ENCODE data around the gene AKAP13. TPM values are rescaled to one million over a fixed set of nuclear protein-coding genes. Genes with fewer than 3 reads are reported as not detected.

AKAP13 gene
- total RNA-seq, 4 donors from 2014 or later, result 57.3 to 178 (median 81.5) TPM

GRCh38 chr15:85444122-85444745 is 63.8 kb downstream of the AKAP13 start:
- no peak for TF ChIP-seq CTCF (IDR thresholded peaks at IDR 0.05)
- TF ChIP-seq POLR2A (IDR thresholded peaks at IDR 0.05), result no peak
- H3K36me3 ChIP-seq, result no peaks in the 10 kb centered on the region
- 22 to 39% methylated on average over 3 of the region's 3 CpGs for WGBS, 2 donors
- intact Hi-C loops (cut with DNase I), result no loop called here
- no peak for DNase-seq
- H3K27me3 ChIP-seq, result no peaks in the 10 kb centered on the region
- H3K4me3 ChIP-seq, result no peak overlapping the region
- peaks cover 11 to 53% (median 30%) of the 10 kb centered on the region in 3 donors for H3K4me1 ChIP-seq
- no peaks in the 10 kb centered on the region for H3K9me3 ChIP-seq
- peak overlapping the region in 3 of 4 donors; percentile 2 to 53 (median 36) for H3K27ac ChIP-seq

- H3K27ac ChIP-seq, result no peak overlapping the region
- no peak for TF ChIP-seq POLR2A (IDR thresholded peaks at IDR 0.05)
- TF ChIP-seq CTCF (IDR thresholded peaks at IDR 0.05), result no peak
- intact Hi-C loops (cut with DNase I), result no loop called here
- 90 to 100% methylated on average over 1 of the region's 1 CpG for WGBS, 2 donors
- peaks cover 0 to 6% (median 2%) of the 10 kb centered on the region in 3 donors for H3K9me3 ChIP-seq
- peaks cover 11 to 45% (median 30%) of the 10 kb centered on the region in 3 donors for H3K4me1 ChIP-seq
- no peaks in the 10 kb centered on the region for H3K36me3 ChIP-seq
- no peak for DNase-seq
- H3K27me3 ChIP-seq, result no peaks in the 10 kb centered on the region
- H3K4me3 ChIP-seq, result no peak overlapping the region
These were observed 65.0 kb downstream of the AKAP13 start for GRCh38 chr15:85445361-85445760.

GRCh38 chr15:85451099-85451700 is 70.8 kb downstream of the AKAP13 start:
- WGBS, 2 donors, result 95 to 98% methylated on average over 3 of the region's 3 CpGs
- intact Hi-C loops (cut with DNase I), result no loop called here

GRCh38 chr15:85452436-85452835 is 72.0 kb downstream of the AKAP13 start:
- no peak for TF ChIP-seq CTCF (IDR thresholded peaks at IDR 0.05)
- TF ChIP-seq POLR2A (IDR thresholded peaks at IDR 0.05), result no peak
- no peak overlapping the region for H3K4me3 ChIP-seq
- WGBS, 2 donors, result 79 to 93% methylated on average over 1 of the region's 1 CpG
- no peak overlapping the region for H3K27ac ChIP-seq
- intact Hi-C loops (cut with DNase I), result no loop called here
- H3K27me3 ChIP-seq, result no peaks in the 10 kb centered on the region
- H3K36me3 ChIP-seq, result no peaks in the 10 kb centered on the region
- DNase-seq, result no peak
- H3K9me3 ChIP-seq, result peaks cover 0 to 12% (median 6%) of the 10 kb centered on the region in 3 donors
- peaks cover 3 to 33% (median 4%) of the 10 kb centered on the region in 3 donors for H3K4me1 ChIP-seq

More at GRCh38 chr15:85451099-85451700, 70.8 kb downstream of the AKAP13 start:
- Histone ChIP-seq H3K36me3 (no peaks in the 10 kb centered on the region), H3K9me3 (peaks cover 0 to 12% (median 6%) of the 10 kb centered on the region in 3 donors), H3K4me3 (no peak overlapping the region), H3K27ac (no peak overlapping the region), H3K4me1 (peaks cover 0 to 21% (median 0%) of the 10 kb centered on the region in 3 donors), H3K27me3 (no peaks in the 10 kb centered on the region)
- TF ChIP-seq CTCF (IDR thresholded peaks at IDR 0.05), result no peak
- no peak for TF ChIP-seq POLR2A (IDR thresholded peaks at IDR 0.05)
- DNase-seq, result no peak

- H3K36me3 ChIP-seq, result no peaks in the 10 kb centered on the region
- H3K27ac ChIP-seq, result no peak overlapping the region
- no peaks in the 10 kb centered on the region for H3K27me3 ChIP-seq
- peaks cover 8 to 42% (median 8%) of the 10 kb centered on the region in 3 donors for H3K4me1 ChIP-seq
- peaks cover 0 to 12% (median 6%) of the 10 kb centered on the region in 3 donors for H3K9me3 ChIP-seq
- no peak overlapping the region for H3K4me3 ChIP-seq
- no peak for DNase-seq
- 80% methylated on average over 1 of the region's 5 CpGs; no CpG with 5 or more reads in 1 of the 2 donors for WGBS, 2 donors
- intact Hi-C loops (cut with DNase I), result no loop called here
- no peak for TF ChIP-seq POLR2A (IDR thresholded peaks at IDR 0.05)
- no peak for TF ChIP-seq CTCF (IDR thresholded peaks at IDR 0.05)
These were observed 72.9 kb downstream of the AKAP13 start for GRCh38 chr15:85453144-85453872.

Measured in esophagus squamous epithelium (tissue), 5 donors.